ENCODE data around the gene PPAT.

- TF ChIP-seq CTCF (IDR thresholded peaks at IDR 0.05; ENCODE audit: insufficient read depth, low read length, poor library complexity, severe bottlenecking), result no peak
- TF ChIP-seq EZH2phosphoT487 (conservative IDR thresholded peaks at IDR 0.05; ENCODE audit: low read length), result no peak
These were observed 10.3 kb upstream of the PPAT start for GRCh38 chr4:56445699-56446098.
